SK-N-SH treated with all-trans-retinoic acid at 6 μM for 48 hours (cell line): ENCODE measurements around the gene HARS1.

ENCODE experiments used
- RARB ChIP-seq: fragments of 250-450 bp; sonication (Bioruptor Pico); IDR thresholded peaks from 2 replicates; pipeline ENCODE4 v1.8.0; 2021; ENCODE audit warnings: mild to moderate bottlenecking, moderate library complexity
- ZNF8 ChIP-seq: fragments of 450-650 bp; formaldehyde crosslinking; IDR thresholded peaks from 2 replicates; pipeline ENCODE4 v1.5.0; 2020; ENCODE audit warnings: mild to moderate bottlenecking, moderate library complexity

- no peak for TF ChIP-seq RARB
- no peak for TF ChIP-seq ZNF8 (CRISPR knock-in tag)
Observed at GRCh38 chr5:140628711-140629110, 62.5 kb downstream of the HARS1 start.
